Eye (tissue), 1 donor: ENCODE results near the gene PSME3.

Experiments
- DNase-seq: peaks from one replicate; pipeline ENCODE4 v3.0.0-alpha.2; 2015

Gene PSME3

DNA sequence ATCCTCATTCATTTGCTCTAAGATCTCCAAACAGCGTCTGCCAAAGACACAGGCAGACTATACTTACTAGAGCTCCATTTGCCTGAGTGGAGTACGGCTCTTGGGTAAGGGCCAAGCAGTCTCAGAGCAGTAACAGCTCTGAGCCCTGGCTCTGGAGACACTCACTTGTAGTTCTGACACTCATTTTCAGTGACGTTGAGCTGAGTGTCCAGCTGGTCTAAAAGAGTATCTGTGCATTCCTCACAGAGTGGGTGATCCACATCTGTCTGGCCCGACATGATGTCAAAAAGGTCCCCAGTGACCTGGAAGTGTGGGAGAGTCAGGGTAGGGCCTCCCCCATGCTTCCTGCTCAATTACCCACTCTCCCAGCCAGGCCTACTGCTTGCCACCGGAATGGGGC lies 14.8 kb upstream of the PSME3 start:
- DNase-seq = no peak

GRCh38 chr17:42819939-42820535 lies 13.2 kb upstream of the PSME3 start:
- DNase-seq = peak; percentile 69

- DNase-seq = no peak
Measured at GRCh38 chr17:42821176-42821575, 12.0 kb upstream of the PSME3 start.

- DNase-seq = no peak
Measured at GRCh38 chr17:42827472-42827871, 5.7 kb upstream of the PSME3 start.

DNA sequence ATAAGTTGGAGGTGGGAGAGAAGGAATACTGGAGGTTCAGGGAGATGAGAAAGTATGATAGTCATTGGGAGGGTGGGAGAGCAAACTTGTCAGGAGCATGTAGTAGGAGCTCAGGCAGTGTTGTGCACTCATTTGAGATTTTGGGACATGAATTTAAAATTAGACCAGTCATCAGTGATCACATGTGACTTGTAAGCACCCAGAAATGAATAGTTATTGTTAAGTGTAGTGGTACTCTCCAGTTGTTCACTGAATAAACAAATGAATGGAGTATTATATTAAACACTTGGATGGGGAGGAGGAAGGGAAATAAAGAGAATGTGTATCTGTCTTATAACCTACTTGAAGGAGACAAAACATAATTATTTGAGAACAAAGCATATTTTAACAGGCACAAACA lies 2.2 kb upstream of the PSME3 start:
- DNase-seq = no peak

DNA sequence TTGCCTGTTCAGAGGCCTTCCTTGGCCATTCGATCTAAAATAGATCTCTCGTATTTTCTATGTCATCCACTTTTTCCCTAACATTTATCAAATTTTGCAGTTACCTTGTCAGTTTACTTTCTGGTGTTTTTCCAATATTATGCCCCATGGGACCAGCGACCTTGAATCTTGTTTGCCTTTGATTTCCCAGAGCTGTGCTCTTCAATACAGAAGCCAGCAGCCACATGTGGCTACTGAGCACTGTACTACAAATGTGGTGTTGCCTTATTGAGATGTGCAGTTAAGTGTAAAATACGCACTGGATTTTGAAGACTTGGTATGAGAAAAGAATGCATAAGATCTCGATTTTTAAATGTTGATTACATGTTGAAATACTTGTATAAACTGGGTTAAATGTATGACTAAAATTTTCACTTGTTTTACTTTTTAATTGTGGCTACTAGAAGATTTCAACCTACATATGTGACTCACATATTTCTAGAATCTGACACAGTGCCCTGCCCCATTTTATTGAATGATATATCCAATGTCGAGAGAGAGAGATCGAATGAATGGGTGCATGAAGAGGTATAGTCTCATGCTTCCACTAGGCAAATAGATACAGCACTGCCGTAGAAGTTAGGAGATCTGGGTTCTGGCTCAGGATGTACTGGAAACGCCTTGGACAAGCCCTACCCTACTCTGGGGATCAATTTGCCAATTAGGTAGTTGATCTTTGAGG lies 824 bp upstream of the PSME3 start:
- no peak for DNase-seq

DNA sequence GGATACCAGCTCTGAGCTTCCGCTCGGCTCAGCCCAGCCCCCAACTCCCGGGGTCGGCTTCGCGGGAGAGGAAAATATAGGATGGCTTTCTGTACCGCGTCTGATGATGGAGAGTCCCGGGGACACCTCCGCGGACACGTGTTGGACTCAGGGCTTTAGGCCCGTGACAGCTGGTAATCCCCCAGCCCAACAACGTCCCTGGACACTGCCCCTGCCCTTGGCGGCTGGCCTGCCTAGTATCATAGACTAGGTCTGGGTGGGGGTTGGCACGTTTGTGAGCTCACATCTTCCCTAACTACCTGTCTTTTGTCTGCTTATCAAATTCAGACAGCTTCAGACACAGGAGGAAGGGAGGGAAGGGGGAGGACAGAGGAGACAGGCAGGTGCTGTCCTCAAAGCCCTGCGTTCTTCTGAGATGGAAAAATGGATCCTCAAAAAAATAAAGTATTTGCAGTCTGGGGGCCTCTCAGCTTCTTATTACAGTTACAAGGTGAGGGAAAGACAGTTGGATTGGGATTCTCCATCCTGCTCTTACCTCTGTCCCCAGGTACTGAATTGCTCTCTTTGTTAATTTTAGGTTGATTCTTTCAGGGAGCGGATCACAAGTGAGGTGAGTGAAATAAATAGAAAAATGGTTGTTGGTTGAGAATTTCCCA lies 698 bp downstream of the PSME3 start:
- DNase-seq = no peak

GRCh38 chr17:42835732-42836131 lies 2.5 kb downstream of the PSME3 start:
- no peak for DNase-seq

- DNase-seq = no peak
Measured at GRCh38 chr17:42841975-42842685, 8.9 kb downstream of the PSME3 start.

DNA sequence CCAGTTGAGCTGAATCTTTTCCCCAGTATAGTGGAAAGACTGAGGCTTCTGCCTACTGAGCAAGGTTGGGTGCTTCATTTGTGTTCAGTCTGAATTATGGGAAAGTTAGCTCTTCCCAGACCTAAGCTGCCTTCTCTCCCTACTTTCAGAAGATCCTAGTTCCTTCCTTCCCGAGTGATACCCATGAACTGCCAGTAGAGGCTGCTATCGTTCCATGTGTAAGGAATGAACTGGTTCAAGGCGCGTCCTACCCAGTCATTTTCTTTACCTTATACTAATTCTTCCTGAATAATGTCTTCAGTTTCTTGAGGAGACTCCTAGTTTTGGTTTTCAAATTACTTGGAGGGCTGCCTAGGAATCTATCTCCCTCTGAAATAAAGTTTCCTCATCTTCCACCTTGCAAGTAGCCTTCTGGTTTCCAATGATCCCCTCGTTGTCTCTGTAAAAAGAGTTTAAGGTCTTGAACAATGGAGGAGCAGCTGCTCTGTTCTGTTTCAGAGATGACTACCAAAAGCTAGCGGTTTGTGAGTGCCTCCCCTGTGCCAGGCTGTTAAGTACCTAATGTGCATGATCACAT lies 10.2 kb downstream of the PSME3 start:
- DNase-seq = peak; percentile 88

DNA sequence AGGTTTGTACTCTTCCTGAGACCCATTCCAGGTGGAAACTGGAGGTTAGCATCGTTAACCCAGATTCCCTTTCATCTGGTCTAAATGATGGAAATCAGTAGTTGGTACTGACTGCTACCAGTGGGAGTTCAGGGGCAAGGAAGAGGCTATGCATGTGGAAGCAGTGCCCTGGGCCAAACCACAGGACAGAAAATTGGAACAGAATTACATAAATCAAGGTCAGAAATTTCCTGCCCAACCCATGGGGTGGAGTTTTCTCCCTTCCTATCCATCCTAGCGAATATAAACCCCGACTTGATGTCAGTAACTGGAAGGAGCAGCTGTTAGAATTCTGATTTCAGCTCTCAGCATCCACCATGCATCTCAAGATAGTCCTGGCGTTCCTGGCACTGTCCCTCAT lies 11.1 kb downstream of the PSME3 start, which contains the start of gene AOC2:
TSS of gene AOC2 (plus strand) at position 310 of the 400 bp plus-strand sequence. CDS start at position 357, 47 bp downstream.
- no peak for DNase-seq

DNA sequence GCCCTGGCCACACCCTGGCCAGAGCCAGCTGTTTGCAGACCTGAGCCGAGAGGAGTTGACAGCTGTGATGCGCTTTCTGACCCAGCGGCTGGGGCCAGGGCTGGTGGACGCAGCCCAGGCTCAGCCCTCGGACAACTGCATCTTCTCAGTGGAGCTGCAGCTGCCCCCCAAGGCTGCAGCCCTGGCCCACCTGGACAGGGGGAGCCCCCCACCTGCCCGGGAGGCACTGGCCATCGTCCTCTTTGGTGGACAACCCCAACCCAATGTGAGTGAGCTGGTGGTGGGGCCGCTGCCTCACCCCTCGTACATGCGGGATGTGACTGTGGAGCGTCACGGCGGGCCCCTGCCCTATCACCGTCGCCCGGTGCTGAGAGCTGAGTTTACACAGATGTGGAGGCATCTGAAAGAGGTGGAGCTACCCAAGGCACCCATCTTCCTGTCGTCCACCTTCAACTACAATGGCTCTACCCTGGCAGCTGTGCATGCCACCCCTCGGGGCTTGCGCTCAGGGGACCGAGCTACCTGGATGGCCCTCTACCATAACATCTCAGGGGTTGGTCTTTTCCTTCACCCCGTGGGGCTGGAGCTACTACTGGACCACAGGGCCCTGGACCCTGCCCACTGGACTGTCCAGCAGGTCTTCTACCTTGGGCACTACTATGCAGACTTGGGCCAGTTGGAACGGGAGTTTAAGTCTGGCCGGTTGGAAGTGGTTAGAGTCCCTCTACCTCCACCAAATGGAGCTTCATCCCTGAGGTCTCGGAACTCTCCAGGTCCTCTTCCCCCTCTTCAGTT lies 11.8 kb downstream of the PSME3 start:
- DNase-seq = no peak

DNA sequence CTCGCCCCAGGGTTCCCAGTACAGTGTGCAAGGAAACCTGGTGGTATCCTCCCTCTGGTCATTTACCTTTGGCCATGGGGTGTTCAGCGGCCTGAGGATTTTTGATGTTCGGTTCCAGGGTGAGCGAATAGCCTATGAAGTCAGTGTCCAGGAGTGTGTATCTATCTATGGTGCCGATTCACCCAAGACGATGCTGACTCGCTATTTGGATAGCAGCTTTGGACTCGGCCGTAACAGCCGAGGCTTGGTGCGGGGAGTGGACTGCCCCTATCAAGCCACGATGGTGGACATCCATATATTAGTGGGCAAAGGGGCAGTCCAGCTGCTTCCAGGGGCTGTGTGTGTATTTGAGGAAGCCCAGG lies 12.3 kb downstream of the PSME3 start:
- no peak for DNase-seq

DNA sequence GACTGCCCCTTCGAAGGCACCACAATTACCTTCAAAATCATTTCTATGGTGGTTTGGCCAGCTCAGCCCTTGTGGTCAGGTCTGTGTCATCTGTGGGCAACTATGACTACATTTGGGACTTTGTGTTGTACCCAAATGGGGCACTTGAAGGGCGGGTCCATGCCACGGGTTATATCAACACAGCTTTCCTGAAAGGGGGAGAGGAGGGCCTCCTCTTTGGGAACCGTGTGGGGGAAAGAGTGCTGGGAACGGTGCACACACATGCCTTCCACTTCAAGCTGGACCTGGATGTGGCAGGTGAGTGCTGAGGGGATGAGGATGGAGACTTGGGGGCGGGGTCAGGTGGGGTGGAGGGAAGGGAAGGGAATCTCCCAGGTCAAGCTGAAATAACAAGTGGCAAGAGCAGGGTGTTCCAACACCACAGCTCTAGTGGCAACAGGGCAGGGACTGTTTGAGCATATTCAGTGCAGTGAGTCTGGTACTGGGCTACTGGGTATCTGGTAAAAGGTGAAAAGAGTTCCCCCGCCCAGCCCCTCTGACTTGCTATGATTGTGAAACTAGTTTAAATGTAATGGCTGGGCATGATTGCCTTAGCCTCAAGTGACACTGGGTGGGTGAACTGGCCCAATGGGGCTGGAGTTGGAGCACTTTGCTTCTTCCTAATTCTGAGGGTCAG lies 12.9 kb downstream of the PSME3 start:
- DNase-seq = no peak

GRCh38 chr17:42846594-42847280 lies 13.5 kb downstream of the PSME3 start:
- no peak for DNase-seq

GRCh38 chr17:42848093-42848492 lies 14.9 kb downstream of the PSME3 start:
- no peak for DNase-seq

GRCh38 chr17:42849031-42849430 lies 15.8 kb downstream of the PSME3 start:
- no peak for DNase-seq

GRCh38 chr17:42849451-42850181 lies 16.4 kb downstream of the PSME3 start:
- no peak for DNase-seq

DNA sequence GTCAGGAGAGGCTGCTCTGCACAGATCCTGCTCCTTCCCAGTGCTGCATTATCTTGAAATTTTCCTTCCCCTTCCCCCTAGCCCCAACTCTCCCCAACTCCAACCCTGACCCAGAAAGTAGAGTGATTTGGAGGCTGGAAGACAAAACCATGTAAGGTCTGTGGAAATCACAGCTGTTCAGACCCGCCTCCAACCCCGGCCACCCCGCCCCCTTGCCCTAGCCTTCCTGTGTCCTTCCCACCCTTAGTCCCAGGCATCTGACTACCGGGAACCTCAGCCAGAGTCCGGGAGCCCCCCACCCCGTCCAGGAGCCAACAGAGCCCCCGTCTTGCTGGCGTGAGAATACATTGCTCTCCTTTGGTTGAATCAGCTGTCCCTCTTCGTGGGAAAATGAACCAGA lies 17.8 kb downstream of the PSME3 start, which contains the start of gene AOC3:
TSS of gene AOC3 (plus strand) at position 246 of the 400 bp plus-strand sequence. CDS start at position 391, 145 bp downstream.
- no peak for DNase-seq
